IPS DF 4.7 (cell line): ENCODE measurements around the gene CCDC43.

ENCODE experiments used
- DNase-seq: peaks from one replicate; pipeline ENCODE4 v3.0.0-alpha.2; 2013; ENCODE audit warnings: low spot score; ENCODE audit errors: extremely low read depth

CCDC43 gene

GRCh38 chr17:44627513-44628242 lies 61.9 kb downstream of the CCDC43 start:
- no peak for DNase-seq
